ENCODE measurements around the gene RXFP3. TPM values are rescaled to one million over a fixed set of nuclear protein-coding genes. Genes with fewer than 3 reads are reported as not detected.

RXFP3 gene
- total and polyA plus RNA-seq, 8 donors, result 0.09 to 0.10 TPM; not detected in 6

- H3K4me1 ChIP-seq, result no peaks in the 10 kb centered on the region
- no peak overlapping the region for H3K4me3 ChIP-seq
- peaks cover 0 to 12% of the 10 kb centered on the region in 2 donors for H3K9me3 ChIP-seq
- DNase-seq, result no peak
- H3K27ac ChIP-seq, result no peak overlapping the region
- intact Hi-C loops (cut with DNase I), result no loop called here
- no peaks in the 10 kb centered on the region for H3K36me3 ChIP-seq
- H3K27me3 ChIP-seq, result no peaks in the 10 kb centered on the region
- TF ChIP-seq, protein P1, sequence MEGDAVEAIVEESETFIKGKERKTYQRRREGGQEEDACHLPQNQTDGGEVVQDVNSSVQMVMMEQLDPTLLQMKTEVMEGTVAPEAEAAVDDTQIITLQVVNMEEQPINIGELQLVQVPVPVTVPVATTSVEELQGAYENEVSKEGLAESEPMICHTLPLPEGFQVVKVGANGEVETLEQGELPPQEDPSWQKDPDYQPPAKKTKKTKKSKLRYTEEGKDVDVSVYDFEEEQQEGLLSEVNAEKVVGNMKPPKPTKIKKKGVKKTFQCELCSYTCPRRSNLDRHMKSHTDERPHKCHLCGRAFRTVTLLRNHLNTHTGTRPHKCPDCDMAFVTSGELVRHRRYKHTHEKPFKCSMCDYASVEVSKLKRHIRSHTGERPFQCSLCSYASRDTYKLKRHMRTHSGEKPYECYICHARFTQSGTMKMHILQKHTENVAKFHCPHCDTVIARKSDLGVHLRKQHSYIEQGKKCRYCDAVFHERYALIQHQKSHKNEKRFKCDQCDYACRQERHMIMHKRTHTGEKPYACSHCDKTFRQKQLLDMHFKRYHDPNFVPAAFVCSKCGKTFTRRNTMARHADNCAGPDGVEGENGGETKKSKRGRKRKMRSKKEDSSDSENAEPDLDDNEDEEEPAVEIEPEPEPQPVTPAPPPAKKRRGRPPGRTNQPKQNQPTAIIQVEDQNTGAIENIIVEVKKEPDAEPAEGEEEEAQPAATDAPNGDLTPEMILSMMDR (IDR thresholded peaks at IDR 0.05), result no peak
- ATAC-seq, result no peak
Measured at GRCh38 chr5:33957577-33958150, 21.5 kb downstream of the RXFP3 start.

DNA sequence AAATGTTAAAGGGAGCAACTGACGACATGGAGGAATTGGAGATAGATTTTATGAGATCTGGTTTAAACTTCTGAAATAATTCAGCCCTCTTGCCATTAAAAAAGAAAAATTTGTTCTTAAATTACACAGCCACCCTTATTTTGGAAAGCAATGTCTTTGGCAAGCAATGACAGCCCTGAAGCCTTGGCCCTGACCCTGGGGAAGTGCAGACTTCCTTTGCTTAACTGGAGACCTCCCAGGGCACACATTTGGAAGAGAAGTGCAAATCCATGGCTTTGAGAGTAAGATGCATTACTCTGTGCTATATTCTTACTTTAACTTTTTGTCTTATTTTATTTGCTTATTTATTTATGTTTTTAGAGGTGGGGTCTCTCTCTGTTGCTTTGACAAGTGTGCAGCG is 22.0 kb downstream of the RXFP3 start:
- DNase-seq (no peak), ATAC-seq (no peak)
- no peaks in the 10 kb centered on the region for H3K27me3 ChIP-seq
- H3K4me1 ChIP-seq, result no peaks in the 10 kb centered on the region
- no peak overlapping the region for H3K4me3 ChIP-seq
- peaks cover 0 to 12% of the 10 kb centered on the region in 2 donors for H3K9me3 ChIP-seq
- H3K36me3 ChIP-seq, result no peaks in the 10 kb centered on the region
- intact Hi-C loops (cut with DNase I), result no loop called here
- TF ChIP-seq, protein P1 (IDR thresholded peaks at IDR 0.05), result no peak
- H3K27ac ChIP-seq, result no peak overlapping the region

GRCh38 chr5:33964132-33964700 is 28.0 kb downstream of the RXFP3 start:
- no peak overlapping the region for H3K27ac ChIP-seq
- no peaks in the 10 kb centered on the region for H3K27me3 ChIP-seq
- no peaks in the 10 kb centered on the region for H3K36me3 ChIP-seq
- H3K4me3 ChIP-seq, result no peak overlapping the region
- intact Hi-C loops (cut with DNase I), result no loop called here
- DNase-seq (no peak), ATAC-seq (no peak)
- no peaks in the 10 kb centered on the region for H3K9me3 ChIP-seq
- TF ChIP-seq, protein P1 (IDR thresholded peaks at IDR 0.05), result no peak
- no peaks in the 10 kb centered on the region for H3K4me1 ChIP-seq

DNA sequence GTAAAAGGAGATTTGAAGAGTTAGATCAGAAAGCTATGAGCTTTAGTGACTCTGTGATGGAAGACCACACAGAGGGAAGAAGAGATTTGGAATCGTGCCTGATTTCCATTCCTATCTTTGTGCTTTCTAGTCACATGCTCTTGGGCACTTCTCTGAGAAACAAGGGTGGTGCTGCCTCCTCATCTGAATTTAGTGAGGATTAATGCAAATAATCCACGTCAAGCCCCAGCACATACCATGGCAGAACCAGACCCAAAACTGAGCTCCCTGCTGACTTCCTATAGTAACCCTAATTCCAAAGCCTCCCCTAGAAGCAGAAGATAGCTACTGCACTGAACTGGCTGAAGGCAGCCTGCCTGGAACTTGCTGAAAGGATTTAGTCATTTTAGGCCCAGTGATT is 30.6 kb downstream of the RXFP3 start:
- DNase-seq, result no peak
- TF ChIP-seq, protein P1 (IDR thresholded peaks at IDR 0.05), result no peak
- Histone ChIP-seq H3K4me3 (no peak overlapping the region), H3K4me1 (no peaks in the 10 kb centered on the region), H3K9me3 (no peaks in the 10 kb centered on the region), H3K36me3 (no peaks in the 10 kb centered on the region), H3K27ac (no peak overlapping the region), H3K27me3 (no peaks in the 10 kb centered on the region)
- ATAC-seq, result no peak
- intact Hi-C loops (cut with DNase I), result no loop called here

- no peaks in the 10 kb centered on the region for H3K4me1 ChIP-seq
- no peak overlapping the region for H3K27ac ChIP-seq
- H3K4me3 ChIP-seq, result no peak overlapping the region
- H3K36me3 ChIP-seq, result no peaks in the 10 kb centered on the region
- no peaks in the 10 kb centered on the region for H3K27me3 ChIP-seq
- ATAC-seq (no peak), DNase-seq (peak in 2 of 4 donors; percentile 39 to 64)
- TF ChIP-seq, protein P1 (IDR thresholded peaks at IDR 0.05), result no peak
- intact Hi-C loops (cut with DNase I), result no loop called here
- no peaks in the 10 kb centered on the region for H3K9me3 ChIP-seq
Measured at GRCh38 chr5:33968211-33969005, 32.2 kb downstream of the RXFP3 start.

Data from left lung (tissue), 10 donors.